MM.1S (cell line): ENCODE data around the gene ASXL1.
A peak's percentile ranks its signal among the peaks of the same experiment; 100 is the strongest.

Source experiments
- DNase-seq: peaks from one replicate; pipeline ENCODE4 v3.0.0-alpha.2; 2015
- H2AFZ ChIP-seq: fragments of 300-600 bp; sonication (generic); 2 replicates; pipeline ENCODE4 v1.6.0; 2016; ENCODE audit warnings: antibody characterized with exemption, low read length
- H3F3A ChIP-seq: fragments of 300-600 bp; sonication (generic); 2 replicates; pipeline ENCODE4 v1.6.1; 2016; ENCODE audit warnings: mild to moderate bottlenecking, antibody characterized with exemption, low read length, moderate library complexity, mixed read lengths; ENCODE audit not compliant: insufficient read depth
- H3K27ac ChIP-seq: fragments of 300-600 bp; sonication (generic); 2 replicates; pipeline ENCODE4 v1.5.1; 2016; ENCODE audit warnings: mild to moderate bottlenecking, low read length
- H3K27me3 ChIP-seq: fragments of 300-600 bp; sonication (generic); replicated peaks from 2 replicates; pipeline ENCODE4 v1.6.0; 2016; ENCODE audit warnings: low read length; ENCODE audit not compliant: insufficient read depth
- H3K36me3 ChIP-seq: fragments of 300-600 bp; sonication (generic); replicated peaks from 2 replicates; pipeline ENCODE4 v1.6.1; 2016; ENCODE audit warnings: mild to moderate bottlenecking, low read length, mixed read lengths; ENCODE audit not compliant: insufficient read depth
- H3K4me1 ChIP-seq: fragments of 300-600 bp; sonication (generic); 2 replicates; pipeline ENCODE4 v1.6.1; 2016; ENCODE audit warnings: low read length, mixed read lengths
- H3K4me2 ChIP-seq: fragments of 300-600 bp; sonication (generic); 2 replicates; pipeline ENCODE4 v1.6.0; 2016; ENCODE audit warnings: low read depth, low read length
- H3K4me3 ChIP-seq: fragments of 300-600 bp; sonication (generic); 2 replicates; pipeline ENCODE4 v1.5.1; 2016; ENCODE audit warnings: low read length, mixed read lengths
- H3K79me2 ChIP-seq: fragments of 300-600 bp; sonication (generic); 2 replicates; pipeline ENCODE4 v1.6.1; 2016; ENCODE audit warnings: mixed run types, low read length, mixed read lengths
- H3K9ac ChIP-seq: fragments of 300-600 bp; sonication (generic); 2 replicates; pipeline ENCODE4 v1.6.1; 2016; ENCODE audit warnings: low read length, mixed read lengths
- H3K9me2 ChIP-seq: fragments of 300-600 bp; sonication (generic); replicated peaks from 2 replicates; pipeline ENCODE4 v1.6.1; 2016; ENCODE audit warnings: mild to moderate bottlenecking, low read length, mixed read lengths; ENCODE audit not compliant: insufficient read depth
- H3K9me3 ChIP-seq: fragments of 300-600 bp; sonication (generic); replicated peaks from 2 replicates; pipeline ENCODE4 v1.6.1; 2016; ENCODE audit warnings: mild to moderate bottlenecking, low read length, mixed read lengths; ENCODE audit not compliant: insufficient read depth
- H4K20me1 ChIP-seq: fragments of 300-600 bp; sonication (generic); 2 replicates; pipeline ENCODE4 v1.6.1; 2016; ENCODE audit warnings: mild to moderate bottlenecking, low read length, moderate library complexity, mixed read lengths; ENCODE audit not compliant: insufficient read depth
- EZH2 ChIP-seq: fragments of 300-600 bp; sonication (generic); optimal IDR thresholded peaks from 2 replicates; pipeline ENCODE3; 2017; ENCODE audit warnings: low read depth, mild to moderate bottlenecking, antibody characterized with exemption, low read length, mixed read lengths
- EZH2phosphoT487 ChIP-seq: fragments of 300-600 bp; sonication (generic); IDR thresholded peaks from 2 replicates; pipeline ENCODE4 v1.6.1; 2018; ENCODE audit warnings: antibody characterized with exemption, low read length
- TF ChIP-seq, protein P1 (sequence below): fragments of 300-600 bp; sonication (generic); IDR thresholded peaks from 2 replicates; pipeline ENCODE4 v1.5.1; 2016; ENCODE audit warnings: antibody characterized with exemption, low read length, mixed read lengths

The ASXL1 gene

DNA sequence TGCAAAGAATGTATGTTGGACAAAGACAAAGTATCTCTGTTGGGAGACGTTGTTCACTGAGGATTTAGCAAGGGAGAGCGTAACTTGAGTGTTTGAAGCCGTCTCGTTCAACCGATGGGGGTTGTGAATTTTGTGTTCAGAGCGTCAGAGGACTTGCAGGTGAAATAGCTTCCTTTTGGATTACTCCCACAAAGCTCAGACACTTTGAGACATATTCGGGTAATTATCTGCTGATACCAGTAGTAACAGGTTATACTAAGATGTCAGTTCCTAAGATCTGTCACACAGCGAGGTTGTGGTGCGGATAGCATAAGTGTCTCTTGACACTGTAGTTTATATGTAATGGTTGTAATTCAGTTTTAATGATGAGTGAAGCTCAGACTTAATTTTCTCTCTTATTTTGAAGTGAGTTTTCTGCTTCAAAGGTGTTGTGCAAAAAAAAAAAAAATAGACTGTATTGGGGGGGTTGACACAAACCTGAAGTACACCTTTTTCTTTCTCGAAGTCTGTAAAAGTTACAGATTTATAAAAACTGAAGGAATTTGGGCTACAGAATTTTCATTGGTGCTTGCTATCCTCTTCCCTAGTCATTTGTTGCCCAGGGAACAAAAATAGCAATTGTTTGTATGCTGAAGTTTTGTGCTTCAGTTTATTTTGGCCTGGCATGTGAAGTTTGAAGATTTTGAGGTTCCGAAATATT is 1.7 kb downstream of the ASXL1 start:
- Histone ChIP-seq H3K36me3 (no peaks in the 10 kb centered on the region), H3F3A (peaks cover 9% of the 10 kb centered on the region; the same call in 1 of the 2 replicates), H2AFZ (no peak overlapping the region; the same call in 1 of the 2 replicates), H3K4me1 (peaks cover 17% of the 10 kb centered on the region), H3K9me3 (no peaks in the 10 kb centered on the region), H3K4me3 (peak overlapping the region; percentile 90), H3K27me3 (no peaks in the 10 kb centered on the region), H4K20me1 (peaks cover 33% of the 10 kb centered on the region; the same call in 1 of the 2 replicates), H3K79me2 (peaks cover 61% of the 10 kb centered on the region), H3K9me2 (no peaks in the 10 kb centered on the region), H3K27ac (peak overlapping the region; percentile 11; the same call in 1 of the 2 replicates), H3K9ac (peak overlapping the region; percentile 80; the same call in 1 of the 2 replicates), H3K4me2 (peak overlapping the region; percentile 83)
- peak; percentile 14 for DNase-seq
- TF ChIP-seq, protein P1, sequence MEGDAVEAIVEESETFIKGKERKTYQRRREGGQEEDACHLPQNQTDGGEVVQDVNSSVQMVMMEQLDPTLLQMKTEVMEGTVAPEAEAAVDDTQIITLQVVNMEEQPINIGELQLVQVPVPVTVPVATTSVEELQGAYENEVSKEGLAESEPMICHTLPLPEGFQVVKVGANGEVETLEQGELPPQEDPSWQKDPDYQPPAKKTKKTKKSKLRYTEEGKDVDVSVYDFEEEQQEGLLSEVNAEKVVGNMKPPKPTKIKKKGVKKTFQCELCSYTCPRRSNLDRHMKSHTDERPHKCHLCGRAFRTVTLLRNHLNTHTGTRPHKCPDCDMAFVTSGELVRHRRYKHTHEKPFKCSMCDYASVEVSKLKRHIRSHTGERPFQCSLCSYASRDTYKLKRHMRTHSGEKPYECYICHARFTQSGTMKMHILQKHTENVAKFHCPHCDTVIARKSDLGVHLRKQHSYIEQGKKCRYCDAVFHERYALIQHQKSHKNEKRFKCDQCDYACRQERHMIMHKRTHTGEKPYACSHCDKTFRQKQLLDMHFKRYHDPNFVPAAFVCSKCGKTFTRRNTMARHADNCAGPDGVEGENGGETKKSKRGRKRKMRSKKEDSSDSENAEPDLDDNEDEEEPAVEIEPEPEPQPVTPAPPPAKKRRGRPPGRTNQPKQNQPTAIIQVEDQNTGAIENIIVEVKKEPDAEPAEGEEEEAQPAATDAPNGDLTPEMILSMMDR = no peak
- no peak for TF ChIP-seq EZH2phosphoT487
- TF ChIP-seq EZH2 = no peak

DNA sequence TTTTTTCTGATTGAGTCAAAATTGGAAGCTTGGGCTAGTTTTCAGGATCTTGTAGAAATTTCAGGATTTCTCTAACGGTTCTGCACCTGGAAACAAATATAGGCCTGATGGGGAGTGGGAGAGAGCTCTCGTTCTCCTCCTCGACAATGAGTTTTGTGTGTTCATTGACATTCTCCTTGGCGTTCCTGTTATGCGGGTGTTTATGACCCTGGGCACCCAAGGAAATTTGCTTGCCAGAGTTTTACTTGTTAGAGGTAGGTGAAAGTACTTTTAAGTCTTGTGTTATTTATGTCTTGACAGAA is 2.2 kb downstream of the ASXL1 start:
- no peaks in the 10 kb centered on the region for H3K9me3 ChIP-seq
- TF ChIP-seq EZH2 (no peak), EZH2phosphoT487 (no peak)
- TF ChIP-seq, protein P1 = no peak
- no peaks in the 10 kb centered on the region for H3K36me3 ChIP-seq
- peak overlapping the region; percentile 83; the same call in 1 of the 2 replicates for H3K4me2 ChIP-seq
- H3K79me2 ChIP-seq = peaks cover 66% of the 10 kb centered on the region
- H3K9ac ChIP-seq = no peak overlapping the region
- peaks cover 37% of the 10 kb centered on the region for H4K20me1 ChIP-seq
- no peak overlapping the region for H2AFZ ChIP-seq
- peaks cover 9% of the 10 kb centered on the region; the same call in 1 of the 2 replicates for H3F3A ChIP-seq
- no peaks in the 10 kb centered on the region for H3K9me2 ChIP-seq
- H3K4me1 ChIP-seq = peaks cover 21% of the 10 kb centered on the region
- no peaks in the 10 kb centered on the region for H3K27me3 ChIP-seq
- H3K27ac ChIP-seq = no peak overlapping the region
- H3K4me3 ChIP-seq = no peak overlapping the region
- DNase-seq = no peak

DNA sequence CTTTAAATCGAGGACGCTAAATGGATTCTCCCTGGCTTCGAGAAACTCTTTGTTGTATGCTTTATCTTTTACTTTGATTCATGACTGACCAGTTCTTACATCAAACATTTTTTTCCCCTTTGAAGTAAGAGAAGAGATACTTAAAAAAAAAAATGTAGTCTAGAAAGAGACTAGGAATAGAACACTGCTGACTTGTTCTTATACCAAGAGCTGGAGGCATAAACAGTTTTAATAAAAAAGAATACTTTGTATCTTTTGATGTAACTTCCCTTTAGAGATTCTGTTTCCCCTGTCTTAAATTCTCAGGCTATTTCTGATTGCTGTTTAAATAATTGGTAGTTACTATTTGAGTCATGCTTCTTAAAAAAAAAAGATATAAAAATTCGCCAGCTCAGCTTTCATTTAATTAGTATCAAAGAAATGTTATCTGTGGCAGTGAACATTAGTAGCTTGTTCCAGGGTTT is 4.8 kb downstream of the ASXL1 start:
- no peak for DNase-seq
- no peaks in the 10 kb centered on the region for H3K36me3 ChIP-seq
- H3K9me3 ChIP-seq = no peaks in the 10 kb centered on the region
- peaks cover 48% of the 10 kb centered on the region for H4K20me1 ChIP-seq
- peaks cover 93% of the 10 kb centered on the region for H3K79me2 ChIP-seq
- H3F3A ChIP-seq = peaks cover 14% of the 10 kb centered on the region
- H3K27me3 ChIP-seq = no peaks in the 10 kb centered on the region
- H3K9ac ChIP-seq = no peak overlapping the region
- H3K4me2 ChIP-seq = no peak overlapping the region
- peaks cover 44% of the 10 kb centered on the region for H3K4me1 ChIP-seq
- TF ChIP-seq, protein P1 = no peak
- no peak for TF ChIP-seq EZH2phosphoT487
- no peak for TF ChIP-seq EZH2
- no peaks in the 10 kb centered on the region for H3K9me2 ChIP-seq
- no peak overlapping the region for H3K4me3 ChIP-seq
- no peak overlapping the region for H2AFZ ChIP-seq
- H3K27ac ChIP-seq = no peak overlapping the region
